Esophagus mucosa (tissue), 1 donor: ENCODE results near the gene RASL12. TPM values are rescaled to one million over a fixed set of nuclear protein-coding genes. Genes with fewer than 3 reads are reported as not detected.
"Not testable (repeated sequence)": the region's sequence is repeated elsewhere in the genome, so short reads cannot be mapped to it uniquely, and the experiment has no call there.

Experiments used
- ATAC-seq: fragments of 200-7000 bp; cut with Tn5 transposase; one replicate; pipeline ENCODE4 v1.9.1; 2020
- total RNA-seq: library from RNA; stranded (reverse); gene quantifications from one replicate; pipeline ENCODE4 v1.2.4, GENCODE V29; 2023
- donor health status: DM: yes; HTN: yes; CAD: no.

RASL12 gene
- total RNA-seq, 1 donor from 2014 or later = 1.5 TPM

- ATAC-seq = no peak
Measured at GRCh38 chr15:65091946-65092770, 24.4 kb upstream of the RASL12 start.

GRCh38 chr15:65089206-65089824 lies 21.5 kb upstream of the RASL12 start:
- ATAC-seq = no peak

- peak; percentile 5 for ATAC-seq
Measured at GRCh38 chr15:65088643-65089021, 20.8 kb upstream of the RASL12 start.

GRCh38 chr15:65087873-65088642 lies 20.3 kb upstream of the RASL12 start:
- ATAC-seq = peak; percentile 14

GRCh38 chr15:65087411-65087810 lies 19.6 kb upstream of the RASL12 start:
- no peak for ATAC-seq

- peak; percentile 30 for ATAC-seq
Measured at GRCh38 chr15:65086680-65087111, 18.9 kb upstream of the RASL12 start.

- peak; percentile 21 for ATAC-seq
Measured at GRCh38 chr15:65085990-65086679, 18.3 kb upstream of the RASL12 start.

GRCh38 chr15:65085207-65085753 lies 17.5 kb upstream of the RASL12 start:
- ATAC-seq = no peak

- no peak for ATAC-seq
Measured at GRCh38 chr15:65084500-65085206, 16.9 kb upstream of the RASL12 start.

- ATAC-seq = no peak
Measured at GRCh38 chr15:65083262-65083701, 15.5 kb upstream of the RASL12 start.

- ATAC-seq = peak; percentile 46
Measured at GRCh38 chr15:65082303-65082953, 14.6 kb upstream of the RASL12 start.

GRCh38 chr15:65081758-65082157 lies 14.0 kb upstream of the RASL12 start:
- ATAC-seq = no peak

- ATAC-seq = no peak
Measured at GRCh38 chr15:65081270-65081669, 13.5 kb upstream of the RASL12 start.

GRCh38 chr15:65079580-65079979 lies 11.8 kb upstream of the RASL12 start:
- ATAC-seq = no peak

- peak; percentile 59 for ATAC-seq
Measured at GRCh38 chr15:65077981-65078352, 10.2 kb upstream of the RASL12 start.

GRCh38 chr15:65077291-65077980 lies 9.6 kb upstream of the RASL12 start:
- ATAC-seq = peak; percentile 15

- no peak for ATAC-seq
Measured at GRCh38 chr15:65076486-65077290, 8.9 kb upstream of the RASL12 start, which contains the start of gene KBTBD13. KBTBD13 (plus strand) TSS chr15:65076746; CDS start chr15:65076816, 70 bp downstream.

- ATAC-seq = not testable (repeated sequence)
Measured at GRCh38 chr15:65075607-65076395, 8.0 kb upstream of the RASL12 start.

GRCh38 chr15:65074946-65075345 lies 7.2 kb upstream of the RASL12 start:
- not testable (repeated sequence) for ATAC-seq
